Measurements from ENCODE around the gene LIMK2. TPM values are rescaled to one million over a fixed set of nuclear protein-coding genes. Genes with fewer than 3 reads are reported as not detected.

Gene LIMK2
- total RNA-seq, result 17.2 and 36.0 TPM in 2 replicates

DNA sequence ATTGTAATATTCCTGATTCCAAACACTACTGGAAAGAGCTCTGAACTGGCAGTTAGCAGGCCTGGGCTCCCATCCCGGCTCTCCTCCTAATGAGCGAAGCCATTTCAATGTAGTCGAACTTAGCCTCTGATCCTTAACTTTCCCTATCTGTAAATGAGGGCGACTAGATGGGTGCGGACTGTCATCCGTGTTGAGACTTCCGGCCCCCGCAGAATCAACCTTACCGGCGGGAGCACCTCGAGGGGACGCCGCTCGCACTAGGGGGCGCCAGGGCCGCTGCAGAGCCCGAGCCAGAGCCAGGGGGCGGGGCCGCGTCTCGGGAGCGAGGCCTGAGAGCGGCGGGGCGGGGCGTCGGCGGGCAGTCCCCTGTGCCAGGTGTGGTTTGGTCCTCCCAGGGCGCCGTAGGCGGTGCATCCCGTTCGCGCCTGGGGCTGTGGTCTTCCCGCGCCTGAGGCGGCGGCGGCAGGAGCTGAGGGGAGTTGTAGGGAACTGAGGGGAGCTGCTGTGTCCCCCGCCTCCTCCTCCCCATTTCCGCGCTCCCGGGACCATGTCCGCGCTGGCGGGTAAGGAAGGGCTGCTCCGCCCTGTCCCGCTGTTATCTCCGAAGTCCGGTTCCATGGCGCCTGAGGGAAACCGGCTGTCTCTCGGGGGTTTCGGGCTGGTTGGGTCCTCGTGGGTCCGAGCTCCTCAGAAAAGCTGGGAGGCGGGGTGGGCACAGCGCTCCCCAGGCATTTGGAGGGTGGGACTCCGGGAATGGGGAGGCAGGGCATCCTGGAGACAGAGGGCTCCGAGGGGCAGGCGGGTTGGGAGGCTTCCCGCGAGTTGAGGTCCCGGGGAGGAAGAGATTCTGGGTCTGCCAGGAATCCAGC is at the start of gene LIMK2:
LIMK2 (plus strand) TSS at position 437 of the 869 bp plus-strand sequence; CDS start at position 548, 111 bp downstream.

GRCh38 chr22:31292236-31292989 is 80.3 kb downstream of the LIMK2 start, which contains the start of gene PIK3IP1:
Gene PIK3IP1 (minus strand): TSS chr22:31292488. CDS start chr22:31292344, 144 bp downstream.

Other genes with a start within 250 kb of the LIMK2 start
- 11.6 and 11.7 TPM in 2 replicates for gene MORC2, start 243.5 kb upstream of the LIMK2 start, total RNA-seq
- 27.3 and 28.3 TPM in 2 replicates for gene TUG1, start 243.0 kb upstream of the LIMK2 start, total RNA-seq
- gene SMTN, start 131.0 kb upstream of the LIMK2 start, total RNA-seq, result 80.2 and 108 TPM in 2 replicates
- 171 and 196 TPM in 2 replicates for gene SELENOM, start 104.7 kb upstream of the LIMK2 start, total RNA-seq
- 0.09 and 0.14 TPM in 2 replicates for gene INPP5J, start 89.3 kb upstream of the LIMK2 start, total RNA-seq
- gene PLA2G3, start 71.8 kb upstream of the LIMK2 start, total RNA-seq, result 0.57 TPM in 1 of 2 replicates, not detected in the other
- 26.3 and 31.9 TPM in 2 replicates for gene RNF185, start 52.1 kb upstream of the LIMK2 start, total RNA-seq
- 32.2 and 33.8 TPM in 2 replicates for gene PIK3IP1, start 80.2 kb downstream of the LIMK2 start, total RNA-seq
- 9.2 and 11.0 TPM in 2 replicates for gene PATZ1, start 134.0 kb downstream of the LIMK2 start, total RNA-seq
- 80.4 and 85.8 TPM in 2 replicates for gene DRG1, start 187.3 kb downstream of the LIMK2 start, total RNA-seq

Measured in smooth muscle cell of bladder (primary cell).